Epidermal melanocyte (primary cell): ENCODE results near the gene CMTM8.
A peak's percentile ranks its signal among the peaks of the same experiment; 100 is the strongest.

Source experiments
- DNase-seq: peaks from one replicate; pipeline ENCODE4 v3.0.0; 2011; ENCODE audit warnings: low spot score; ENCODE audit not compliant: insufficient read length

CMTM8 gene

GRCh38 chr3:32276279-32276841 lies 37.9 kb downstream of the CMTM8 start:
- DNase-seq, result no peak

GRCh38 chr3:32278714-32279113 lies 40.2 kb downstream of the CMTM8 start:
- no peak for DNase-seq

GRCh38 chr3:32280262-32280910 lies 41.9 kb downstream of the CMTM8 start:
- DNase-seq, result no peak

- DNase-seq, result no peak
Measured at GRCh38 chr3:32281570-32282106, 43.2 kb downstream of the CMTM8 start.

- DNase-seq, result no peak
Measured at GRCh38 chr3:32282578-32283154, 44.2 kb downstream of the CMTM8 start.

- no peak for DNase-seq
Measured at GRCh38 chr3:32283304-32283703, 44.8 kb downstream of the CMTM8 start.

GRCh38 chr3:32284443-32285212 lies 46.1 kb downstream of the CMTM8 start:
- no peak for DNase-seq

GRCh38 chr3:32285891-32286290 lies 47.4 kb downstream of the CMTM8 start:
- DNase-seq, result no peak

- DNase-seq, result no peak
Measured at GRCh38 chr3:32288819-32289218, 50.3 kb downstream of the CMTM8 start.

GRCh38 chr3:32290619-32291018 lies 52.1 kb downstream of the CMTM8 start:
- no peak for DNase-seq

- no peak for DNase-seq
Measured at GRCh38 chr3:32292085-32292796, 53.8 kb downstream of the CMTM8 start.

- DNase-seq, result no peak
Measured at GRCh38 chr3:32293903-32294302, 55.4 kb downstream of the CMTM8 start.

- peak; percentile 80 for DNase-seq
Measured at GRCh38 chr3:32296251-32297204, 58.0 kb downstream of the CMTM8 start.

GRCh38 chr3:32297366-32297765 lies 58.9 kb downstream of the CMTM8 start:
- no peak for DNase-seq

GRCh38 chr3:32301426-32301825 lies 62.9 kb downstream of the CMTM8 start:
- DNase-seq, result no peak

GRCh38 chr3:32302601-32303398 lies 64.3 kb downstream of the CMTM8 start:
- DNase-seq, result no peak

GRCh38 chr3:32303399-32303747 lies 64.9 kb downstream of the CMTM8 start:
- no peak for DNase-seq

- no peak for DNase-seq
Measured at GRCh38 chr3:32303977-32304881, 65.7 kb downstream of the CMTM8 start.
